Ascending aorta (tissue), 2 donors: ENCODE results near the gene PDE6B. TPM values are rescaled to one million over a fixed set of nuclear protein-coding genes. Genes with fewer than 3 reads are reported as not detected.

ENCODE experiments used
- DNase-seq, 2 donors: peaks; one replicate each; pipeline ENCODE4 v3.0.0-alpha.2; 2019; ENCODE audit warnings: low spot score in 2 of 2
- H3K27ac ChIP-seq, 2 donors: fragments of 200-600 bp; sonication (generic); one replicate each; pipeline ENCODE4 v1.5.1; 2016 to 2017; ENCODE audit warnings: mild to moderate bottlenecking in 1 of 2
- H3K27me3 ChIP-seq: fragments of 200-600 bp; sonication (generic); one replicate; pipeline ENCODE4 v1.5.1; 2017
- H3K36me3 ChIP-seq, 2 donors: fragments of 200-600 bp; sonication (generic); one replicate each; pipeline ENCODE4 v1.5.1; 2016
- H3K4me1 ChIP-seq, 2 donors: fragments of 200-600 bp; sonication (generic); one replicate each; pipeline ENCODE4 v1.5.1; 2016 to 2017; ENCODE audit warnings: mild to moderate bottlenecking in 1 of 2
- H3K4me3 ChIP-seq, 2 donors: fragments of 200-600 bp; sonication (generic); one replicate each; pipeline ENCODE4 v1.5.1; 2016 to 2017; ENCODE audit warnings: mild to moderate bottlenecking in 1 of 2
- H3K9me3 ChIP-seq, 2 donors: fragments of 200-600 bp; sonication (generic); one replicate each; pipeline ENCODE4 v1.5.1; 2016
- intact Hi-C: fragments of 100-400 bp; cut with DNase I; formaldehyde crosslinking; loops from one replicate; pipeline ENCODE4 v1.15.1; 2023
- total RNA-seq: library from RNA; depleted of rRNA; stranded (reverse); fragments of >200 nt; gene quantifications from one replicate; pipeline ENCODE4 v1.1.0, GENCODE V29; 2016
- TF ChIP-seq, protein P1 (sequence below), 3 experiments: fragments of 200-600 bp in 2 of 3; fragments of 450-650 bp in 1 of 3; sonication (generic) in 2 of 3; IDR thresholded peaks; one replicate each; pipeline ENCODE4 v1.5.1; 2016 to 2019; ENCODE audit warnings: antibody characterized with exemption in 3 of 3, mild to moderate bottlenecking in 1 of 3, moderate library complexity in 1 of 3

PDE6B gene
- total RNA-seq, 1 donor from 2014 or later = not detected

GRCh38 chr4:649751-650310, 24.5 kb downstream of the PDE6B start:
- Histone ChIP-seq H3K27ac (no peak overlapping the region), H3K27me3 (no peaks in the 10 kb centered on the region)
- intact Hi-C loops = no loop called here

GRCh38 chr4:650461-650860, 25.1 kb downstream of the PDE6B start:
- Histone ChIP-seq H3K4me3 (no peak overlapping the region), H3K36me3 (no peaks in the 10 kb centered on the region), H3K4me1 (no peaks in the 10 kb centered on the region), H3K9me3 (no peaks in the 10 kb centered on the region), H3K27ac (no peak overlapping the region), H3K27me3 (no peaks in the 10 kb centered on the region)
- TF ChIP-seq, protein P1, sequence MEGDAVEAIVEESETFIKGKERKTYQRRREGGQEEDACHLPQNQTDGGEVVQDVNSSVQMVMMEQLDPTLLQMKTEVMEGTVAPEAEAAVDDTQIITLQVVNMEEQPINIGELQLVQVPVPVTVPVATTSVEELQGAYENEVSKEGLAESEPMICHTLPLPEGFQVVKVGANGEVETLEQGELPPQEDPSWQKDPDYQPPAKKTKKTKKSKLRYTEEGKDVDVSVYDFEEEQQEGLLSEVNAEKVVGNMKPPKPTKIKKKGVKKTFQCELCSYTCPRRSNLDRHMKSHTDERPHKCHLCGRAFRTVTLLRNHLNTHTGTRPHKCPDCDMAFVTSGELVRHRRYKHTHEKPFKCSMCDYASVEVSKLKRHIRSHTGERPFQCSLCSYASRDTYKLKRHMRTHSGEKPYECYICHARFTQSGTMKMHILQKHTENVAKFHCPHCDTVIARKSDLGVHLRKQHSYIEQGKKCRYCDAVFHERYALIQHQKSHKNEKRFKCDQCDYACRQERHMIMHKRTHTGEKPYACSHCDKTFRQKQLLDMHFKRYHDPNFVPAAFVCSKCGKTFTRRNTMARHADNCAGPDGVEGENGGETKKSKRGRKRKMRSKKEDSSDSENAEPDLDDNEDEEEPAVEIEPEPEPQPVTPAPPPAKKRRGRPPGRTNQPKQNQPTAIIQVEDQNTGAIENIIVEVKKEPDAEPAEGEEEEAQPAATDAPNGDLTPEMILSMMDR (IDR thresholded peaks at IDR 0.05) = no peak
- no peak for DNase-seq
- intact Hi-C loops = no loop called here

More at GRCh38 chr4:649751-650310, 24.5 kb downstream of the PDE6B start:
- no peak overlapping the region for H3K4me3 ChIP-seq
- TF ChIP-seq, protein P1 (IDR thresholded peaks at IDR 0.05) = no peak
- H3K36me3 ChIP-seq = no peaks in the 10 kb centered on the region
- H3K9me3 ChIP-seq = no peaks in the 10 kb centered on the region
- DNase-seq = no peak
- no peaks in the 10 kb centered on the region for H3K4me1 ChIP-seq

DNA sequence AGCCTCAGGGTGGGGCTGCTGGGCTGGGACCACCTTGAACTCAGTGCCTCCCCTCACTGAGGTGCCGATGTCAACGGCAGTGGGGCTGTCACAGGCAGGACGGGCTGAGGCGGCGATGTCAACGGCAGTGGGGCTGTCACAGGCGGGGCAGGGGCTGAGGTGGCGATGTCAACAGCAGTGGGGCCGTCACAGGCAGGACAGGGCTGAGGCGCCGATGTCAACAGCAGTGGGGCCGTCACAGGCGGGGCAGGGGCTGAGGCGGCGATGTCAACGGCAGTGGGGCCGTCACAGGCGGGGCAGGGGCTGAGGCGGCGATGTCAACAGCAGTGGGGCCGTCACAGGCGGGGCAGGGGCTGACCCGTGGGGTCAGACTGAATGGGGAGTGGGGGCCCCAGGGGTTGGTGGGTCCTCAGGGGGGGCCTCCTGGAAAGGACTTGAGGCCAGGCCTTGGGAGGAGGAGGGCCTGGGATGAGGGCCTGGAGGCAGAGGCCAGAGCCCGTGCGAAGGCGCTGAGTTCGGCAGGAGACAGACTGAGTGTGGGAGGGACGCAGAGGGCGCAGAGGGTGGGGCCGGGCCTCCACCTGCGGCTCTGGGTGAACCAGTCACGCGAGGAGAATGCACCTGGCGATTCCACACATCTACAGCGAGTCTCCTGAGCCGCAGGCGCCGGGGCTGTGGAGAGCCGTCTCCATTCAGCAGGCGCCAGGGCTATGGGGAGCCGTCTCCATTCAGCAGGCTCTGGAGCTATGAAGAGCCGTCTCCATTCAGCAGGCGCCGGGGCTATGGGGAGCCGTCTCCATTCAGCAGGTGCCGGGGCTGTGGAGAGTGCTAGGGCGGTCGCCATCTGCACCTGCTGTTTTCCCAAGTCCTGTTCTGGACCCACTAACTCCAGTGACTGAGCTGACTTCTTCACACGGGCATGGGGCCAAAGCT, 25.8 kb downstream of the PDE6B start:
- no peak overlapping the region for H3K4me3 ChIP-seq
- no peak for DNase-seq
- no peak overlapping the region for H3K27ac ChIP-seq
- H3K36me3 ChIP-seq = no peaks in the 10 kb centered on the region
- no peaks in the 10 kb centered on the region for H3K9me3 ChIP-seq
- H3K4me1 ChIP-seq = no peaks in the 10 kb centered on the region
- intact Hi-C loops = no loop called here
- H3K27me3 ChIP-seq = no peaks in the 10 kb centered on the region
- TF ChIP-seq, protein P1 (IDR thresholded peaks at IDR 0.05) = no peak

- Histone ChIP-seq H3K9me3 (no peaks in the 10 kb centered on the region), H3K36me3 (no peaks in the 10 kb centered on the region), H3K27me3 (no peaks in the 10 kb centered on the region), H3K4me3 (no peak overlapping the region), H3K27ac (no peak overlapping the region), H3K4me1 (no peaks in the 10 kb centered on the region)
- intact Hi-C loops = no loop called here
- TF ChIP-seq, protein P1 (IDR thresholded peaks at IDR 0.05) = no peak
- DNase-seq = no peak
These were observed 26.7 kb downstream of the PDE6B start for GRCh38 chr4:651884-652642.

GRCh38 chr4:653080-653821, 27.9 kb downstream of the PDE6B start:
- Histone ChIP-seq H3K4me1 (no peaks in the 10 kb centered on the region), H3K36me3 (no peaks in the 10 kb centered on the region), H3K9me3 (no peaks in the 10 kb centered on the region), H3K27me3 (no peaks in the 10 kb centered on the region), H3K4me3 (no peak overlapping the region), H3K27ac (no peak overlapping the region)
- no peak for DNase-seq
- intact Hi-C loops = no loop called here
- TF ChIP-seq, protein P1 (IDR thresholded peaks at IDR 0.05) = no peak
